ENCODE measurements around the gene LBHD2.

Gene LBHD2

GRCh38 chr14:103134919-103135318 lies 50.9 kb downstream of the LBHD2 start:
- DNase-seq: no peak

- DNase-seq: no peak
These were observed 51.6 kb downstream of the LBHD2 start for GRCh38 chr14:103135333-103136260.

- DNase-seq: no peak
These were observed 52.6 kb downstream of the LBHD2 start for GRCh38 chr14:103136388-103137271.

- no peak for DNase-seq
These were observed 53.8 kb downstream of the LBHD2 start for GRCh38 chr14:103137689-103138300.

GRCh38 chr14:103138301-103139131 lies 54.5 kb downstream of the LBHD2 start:
- DNase-seq: no peak

- DNase-seq: no peak
These were observed 55.4 kb downstream of the LBHD2 start for GRCh38 chr14:103139132-103140025.

All from activated effector memory CD4-positive, alpha-beta T cell treated with Interleukin-2 at 50 U/mL for 16 hours (primary cell).